Suppressor macrophage treated with lipopolysaccharide for 4 hours (primary cell): ENCODE data around the gene ELOVL7.
"Not testable (repeated sequence)": the region's sequence is repeated elsewhere in the genome, so short reads cannot be mapped to it uniquely, and the experiment has no call there.

Experiments
- DNase-seq: peaks from one replicate; pipeline ENCODE4 v3.0.0-alpha.2; 2020

ELOVL7 gene

DNA sequence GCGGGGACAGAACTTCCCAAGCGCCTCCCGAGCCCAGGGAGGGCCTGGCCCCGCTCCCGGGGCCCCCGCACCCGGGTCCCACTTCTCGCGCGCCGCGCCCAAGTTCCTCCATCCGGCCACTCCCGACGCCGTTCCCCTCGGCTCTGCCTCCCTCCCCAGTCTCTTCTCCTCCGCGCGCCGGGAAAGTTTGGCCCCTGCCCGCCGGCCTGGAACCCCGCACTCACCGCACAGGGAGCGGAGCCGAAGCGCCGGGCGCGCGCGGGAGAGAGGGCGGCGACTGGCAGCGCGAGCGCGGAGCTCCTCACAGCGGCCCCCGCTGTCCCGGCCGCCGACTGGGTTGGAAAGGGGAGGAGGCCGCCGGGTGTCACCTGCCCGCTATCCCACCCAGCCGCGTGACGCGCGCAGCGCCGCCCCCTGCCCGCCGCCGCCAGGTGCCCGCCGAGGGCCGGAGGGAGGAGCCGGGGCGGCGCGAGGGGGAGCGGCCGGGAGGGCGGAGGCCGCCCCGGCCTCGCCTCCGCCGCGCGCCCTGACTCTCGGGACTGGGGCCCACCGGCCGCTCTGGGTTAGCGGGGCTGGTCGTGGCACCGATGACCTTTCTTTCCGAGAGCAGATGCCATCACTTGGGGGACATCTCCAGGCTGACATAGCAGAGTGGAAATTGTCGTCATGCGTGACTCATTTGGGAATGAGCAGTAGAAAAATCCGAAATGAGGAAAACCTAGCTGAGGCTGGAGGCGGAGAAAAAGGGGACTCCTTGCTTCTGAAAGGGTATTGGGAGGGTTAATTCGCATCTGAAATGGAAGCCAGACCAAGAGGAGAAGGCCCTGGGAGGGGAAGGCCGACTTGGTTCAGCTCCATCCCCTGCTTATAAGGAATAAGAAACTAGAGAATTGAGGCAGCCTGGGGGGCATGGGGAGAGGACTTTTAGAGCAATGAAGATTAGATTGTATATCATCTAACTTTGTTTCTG, at the start of gene ELOVL7:
ELOVL7 (minus strand) TSS at position 334 of the 970 bp plus-strand sequence. CDS start 56,872 bp downstream, outside the sequence.
- DNase-seq, result peak; percentile 81

DNA sequence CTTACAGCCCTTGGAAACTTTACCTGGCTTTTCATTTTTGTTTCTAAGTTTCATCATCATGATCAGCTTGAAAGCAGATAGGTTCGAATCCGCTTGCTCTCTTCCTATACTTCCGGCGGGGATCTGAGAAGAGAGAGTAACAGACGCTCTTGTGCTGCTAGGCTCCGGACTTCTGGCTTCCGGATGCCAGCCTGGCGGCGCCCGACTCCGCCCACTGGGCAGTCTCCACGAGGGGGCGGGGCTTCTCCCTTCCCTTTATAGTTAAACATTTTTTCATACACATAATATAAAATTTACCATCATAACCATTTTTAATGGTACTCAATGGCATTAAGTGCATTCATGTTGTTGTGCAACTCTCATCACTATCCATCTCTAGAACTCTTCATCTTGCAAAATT, 49.5 kb upstream of the ELOVL7 start:
- DNase-seq, result no peak

DNA sequence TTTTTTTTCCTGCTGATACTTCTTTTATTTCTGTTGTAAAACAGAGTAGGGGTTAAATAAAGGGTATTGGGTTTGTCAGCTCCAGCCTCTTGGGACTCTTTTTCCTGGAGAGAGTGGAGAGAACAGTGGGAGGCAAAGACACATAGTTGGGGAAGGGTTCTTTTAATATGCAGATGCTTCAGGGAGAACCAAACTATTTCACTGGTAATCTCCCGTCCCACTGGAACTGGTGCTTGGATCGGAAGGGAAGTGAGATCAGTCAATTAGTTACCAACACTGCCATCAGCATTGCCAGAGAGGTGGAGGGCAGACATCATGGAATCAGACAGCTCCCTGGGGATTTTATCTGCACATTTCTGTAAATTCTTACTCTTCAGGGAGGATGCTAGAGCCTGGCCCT, 47.6 kb upstream of the ELOVL7 start:
- no peak for DNase-seq

DNA sequence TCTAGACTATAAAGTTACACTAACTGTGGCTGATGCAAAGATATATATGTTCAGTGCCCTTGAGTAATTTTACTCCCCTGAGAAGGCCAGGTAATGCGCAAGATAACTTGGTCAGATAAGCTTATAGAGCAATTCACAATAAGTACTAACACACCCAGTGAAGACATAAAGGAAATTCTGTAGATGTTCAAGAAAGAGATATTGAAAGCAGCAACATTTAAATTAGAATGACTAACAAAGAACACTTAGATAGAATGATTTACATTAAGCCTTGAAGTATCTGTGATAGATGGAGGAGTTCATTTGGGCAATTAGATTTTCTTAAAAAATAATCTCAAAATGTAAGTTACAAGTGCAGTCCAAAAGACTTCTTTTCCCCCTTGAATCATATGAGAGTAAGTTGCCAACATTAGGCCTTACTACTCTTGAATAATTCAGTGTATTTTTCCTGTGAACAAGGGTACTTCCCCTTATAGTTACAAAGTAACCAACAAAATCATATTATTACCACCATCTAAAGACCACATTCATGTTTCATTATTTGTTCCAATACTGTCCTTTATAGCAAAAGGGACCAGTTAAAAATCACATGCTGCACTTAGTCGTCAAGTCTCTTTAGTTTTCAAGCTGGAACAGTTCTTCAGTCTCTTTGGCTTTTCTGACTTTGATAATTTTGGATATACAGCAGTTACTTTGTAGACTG, 44.4 kb upstream of the ELOVL7 start:
- no peak for DNase-seq

- DNase-seq, result no peak
These were observed 43.7 kb upstream of the ELOVL7 start for GRCh38 chr5:60887746-60888145.

DNA sequence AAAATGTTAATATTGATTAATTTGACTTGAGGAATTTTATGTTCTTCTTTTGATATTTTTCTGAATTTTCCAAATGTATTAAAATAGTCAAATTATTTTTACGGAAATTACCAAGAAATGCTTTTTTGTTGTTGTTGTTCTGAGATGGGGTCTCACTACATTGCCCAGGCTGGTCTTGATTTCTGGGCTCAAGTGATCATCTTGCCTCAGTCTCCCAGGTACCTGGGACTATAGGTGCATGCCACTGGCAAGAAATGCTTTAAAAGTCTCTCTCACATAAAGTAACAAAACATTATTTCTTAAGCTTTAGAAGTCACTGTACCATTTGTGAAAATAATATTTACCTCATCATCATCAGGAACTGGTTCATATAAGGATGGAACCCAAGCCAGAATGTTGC, 43.0 kb upstream of the ELOVL7 start:
- no peak for DNase-seq

DNA sequence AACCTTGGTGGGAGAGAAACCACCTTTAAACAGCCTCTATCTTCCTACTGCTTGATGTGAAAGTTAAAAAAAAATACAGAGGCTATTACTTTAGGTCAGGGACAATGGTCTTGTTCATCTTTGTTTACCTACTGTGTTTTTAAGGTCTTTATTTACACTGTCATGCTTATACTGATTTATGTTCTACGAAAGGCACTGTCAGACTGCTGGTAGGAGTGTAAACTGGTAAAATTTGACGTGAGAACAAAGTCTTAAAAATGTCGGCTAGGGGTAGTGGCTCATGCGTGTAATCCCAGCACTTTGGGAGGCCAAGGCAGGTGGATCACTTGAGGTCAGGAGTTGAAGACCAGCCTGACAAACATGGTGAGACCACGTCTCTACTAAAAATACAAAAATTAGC, 42.1 kb upstream of the ELOVL7 start:
- DNase-seq, result no peak

GRCh38 chr5:60883229-60883628, 39.2 kb upstream of the ELOVL7 start:
- DNase-seq, result peak; percentile 26

- DNase-seq, result no peak
These were observed 28.8 kb upstream of the ELOVL7 start for GRCh38 chr5:60872892-60873291.

DNA sequence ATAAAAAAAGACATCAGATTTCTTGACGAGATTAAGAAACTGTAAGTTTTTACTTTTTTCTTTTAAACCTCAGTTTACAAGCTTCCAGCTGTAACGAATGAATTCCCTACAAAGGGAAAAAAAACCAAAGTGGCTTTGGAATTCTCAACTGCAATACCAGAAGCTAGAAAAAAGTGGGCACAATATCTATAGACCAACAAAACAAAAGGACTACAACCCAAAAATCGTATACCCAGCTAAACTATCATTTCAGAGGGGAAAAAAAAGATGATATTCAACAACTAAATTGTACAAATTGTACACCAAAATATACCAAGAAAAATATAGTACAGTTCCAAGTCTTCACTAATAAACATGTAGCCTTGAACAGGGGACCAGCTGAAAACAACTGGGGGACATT, 26.8 kb upstream of the ELOVL7 start:
- no peak for DNase-seq

- DNase-seq, result not testable (repeated sequence)
These were observed 16.5 kb upstream of the ELOVL7 start for GRCh38 chr5:60860572-60860971.

DNA sequence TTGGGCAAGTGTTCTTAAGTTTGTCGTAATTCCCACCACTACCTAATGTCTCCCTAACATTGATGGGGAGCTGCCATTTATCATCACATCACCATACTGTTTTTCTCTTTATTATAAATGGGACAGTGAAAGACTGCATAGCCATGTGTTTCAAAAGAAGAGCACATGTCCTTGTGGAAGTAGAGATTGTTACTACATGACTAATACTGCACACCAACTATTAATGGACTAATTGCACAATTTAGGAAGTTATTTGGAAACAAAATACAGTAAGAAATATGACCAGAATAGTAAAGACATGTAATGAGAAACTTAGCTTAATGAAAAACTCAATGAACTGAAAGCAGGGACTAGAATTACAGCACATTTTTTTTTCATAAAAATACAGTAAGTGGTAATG, 12.0 kb upstream of the ELOVL7 start:
- DNase-seq, result peak; percentile 65

GRCh38 chr5:60852940-60853339, 8.9 kb upstream of the ELOVL7 start:
- DNase-seq, result no peak

DNA sequence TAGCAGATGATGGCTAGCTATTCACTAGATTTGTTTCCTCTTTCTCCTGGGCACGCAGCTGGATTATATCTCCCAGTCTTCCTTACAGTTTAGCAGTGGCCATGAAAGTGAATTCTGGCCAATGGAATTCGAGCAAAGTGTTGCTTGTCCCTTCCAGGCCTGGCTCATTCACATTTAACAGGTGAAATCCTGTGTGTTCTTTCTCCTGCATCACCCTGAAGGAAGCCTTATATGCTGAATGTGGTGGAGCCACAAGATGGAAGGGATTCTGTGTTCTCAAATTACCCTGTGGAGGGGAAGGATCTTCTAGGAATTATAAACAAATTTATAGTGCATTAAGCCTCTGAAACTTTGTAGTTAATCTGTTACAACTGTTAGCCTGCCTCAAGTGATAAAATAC, 8.2 kb upstream of the ELOVL7 start:
- no peak for DNase-seq

GRCh38 chr5:60851626-60852025, 7.6 kb upstream of the ELOVL7 start:
- no peak for DNase-seq

DNA sequence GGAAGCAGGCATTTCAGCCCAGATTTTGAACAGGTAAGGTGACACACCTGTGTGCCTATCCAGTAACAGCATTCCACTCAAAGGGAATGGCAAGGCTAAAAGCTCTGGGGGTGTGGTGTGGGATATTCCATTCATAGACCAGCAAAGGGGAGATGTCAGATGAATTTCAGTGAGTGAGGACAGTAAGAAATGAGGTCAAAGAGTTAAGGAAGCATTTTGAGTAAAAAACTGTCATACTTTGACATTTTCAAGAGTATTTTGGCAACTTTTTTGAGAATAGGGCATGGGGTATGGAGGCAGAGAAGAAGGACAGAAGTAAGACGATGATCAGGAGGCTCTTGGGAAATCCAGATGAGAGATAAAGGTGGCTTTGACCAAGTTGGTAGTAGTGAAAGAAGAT, 2.2 kb upstream of the ELOVL7 start:
- DNase-seq, result no peak

DNA sequence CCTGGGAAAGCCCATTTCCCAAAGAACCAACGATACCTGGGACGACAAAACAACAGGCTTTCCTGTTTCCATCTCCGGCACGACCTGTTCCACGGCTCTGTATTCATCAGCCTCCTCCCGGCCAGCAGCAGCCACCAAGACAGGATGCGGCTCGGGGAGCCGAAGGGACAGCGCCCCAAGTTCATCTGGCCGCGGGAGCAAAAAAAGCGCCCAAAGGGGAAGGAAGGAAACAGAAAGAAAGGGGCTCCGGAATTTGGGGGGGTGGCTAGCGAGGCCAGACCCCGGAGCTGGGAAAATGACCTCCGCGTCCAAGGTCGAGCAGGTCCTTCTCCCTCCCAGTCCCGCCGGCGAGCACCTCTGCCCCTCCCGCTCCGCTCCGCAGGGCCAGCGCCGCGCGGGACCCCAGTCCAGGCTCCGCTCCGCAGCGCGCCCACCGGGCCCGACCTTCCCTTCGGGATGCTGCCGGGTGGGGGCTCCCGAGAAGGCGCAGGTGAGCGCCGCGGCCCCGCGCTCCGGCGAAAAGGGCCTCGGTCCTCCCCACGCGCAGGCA, 608 bp downstream of the ELOVL7 start:
- peak; percentile 32 for DNase-seq

DNA sequence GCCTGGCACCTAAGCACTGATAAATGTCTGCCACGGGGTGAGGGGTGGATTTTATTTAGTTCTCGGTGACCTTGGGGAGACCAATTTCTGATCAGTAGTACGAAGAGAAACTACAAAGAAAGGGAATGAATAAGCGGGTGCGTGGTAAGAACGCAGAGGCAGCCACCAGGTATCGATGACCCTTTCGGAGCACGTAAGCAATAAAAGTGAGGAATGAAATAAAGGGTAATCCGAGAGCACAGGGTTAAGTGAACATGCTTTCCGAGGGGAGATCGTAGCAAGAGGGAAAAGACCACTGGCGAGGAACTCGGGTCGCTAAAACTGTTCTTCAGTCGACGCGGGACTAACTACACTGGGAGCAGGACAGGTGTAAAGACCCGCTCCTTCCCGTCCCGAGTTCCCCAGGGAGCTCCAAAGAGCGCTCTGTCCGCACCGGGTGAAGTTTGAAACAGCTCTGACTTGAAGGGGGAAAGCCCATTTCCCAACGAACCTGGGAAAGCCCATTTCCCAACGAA, 1.1 kb downstream of the ELOVL7 start:
- DNase-seq, result no peak

DNA sequence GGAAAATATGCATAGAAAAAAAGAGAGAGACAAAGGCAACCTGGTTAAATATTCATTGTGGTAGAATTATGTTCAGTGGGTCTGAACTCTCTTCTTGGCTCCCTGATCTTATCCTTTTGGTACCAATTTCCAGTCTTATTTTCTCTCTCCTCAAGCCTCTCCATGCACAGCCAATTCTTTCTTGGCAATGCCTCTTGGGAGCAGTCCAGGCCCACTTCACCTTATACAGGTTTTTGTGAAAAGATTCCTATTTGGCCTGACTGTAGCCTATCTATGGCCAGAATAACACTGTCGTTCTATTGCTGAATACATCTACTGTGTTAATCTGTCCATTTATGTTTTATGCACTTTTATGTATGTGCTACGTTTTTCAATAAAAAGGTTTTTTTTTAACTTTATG, 2.7 kb downstream of the ELOVL7 start:
- no peak for DNase-seq

- no peak for DNase-seq
These were observed 7.9 kb downstream of the ELOVL7 start for GRCh38 chr5:60836131-60836530.

DNA sequence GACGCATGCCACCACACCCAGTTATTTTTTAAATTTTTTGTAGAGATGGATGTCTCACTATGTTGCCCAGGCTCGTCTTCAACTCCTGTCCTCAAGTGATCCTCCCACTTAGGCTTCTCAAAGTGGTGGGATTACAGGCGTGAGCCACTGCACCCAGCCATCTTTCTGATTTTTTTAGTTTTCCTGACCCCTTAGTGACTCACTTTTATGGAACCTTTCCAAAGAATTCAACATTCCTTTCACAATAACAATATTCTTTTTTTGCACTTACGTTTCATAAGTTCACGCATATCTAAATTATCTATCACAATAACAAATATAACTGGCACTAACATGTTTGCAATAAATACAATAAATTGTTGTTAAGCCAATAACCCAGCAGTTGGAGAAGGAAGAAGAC, 8.5 kb downstream of the ELOVL7 start:
- DNase-seq, result no peak

- no peak for DNase-seq
These were observed 10.5 kb downstream of the ELOVL7 start for GRCh38 chr5:60833520-60833919.

- DNase-seq, result peak; percentile 23
These were observed 13.4 kb downstream of the ELOVL7 start for GRCh38 chr5:60830581-60831127.
